G401.6 (cell line): ENCODE measurements around the gene DNASE1L2.

Source experiments
- FAIRE-seq: peaks from 2 replicates; lab custom pipeline; 2012; peaks lifted over from hg19 to GRCh38; lab: Jason Lieb, UNC

DNASE1L2 gene

GRCh38 chr16:2270588-2271470 lies 34.6 kb downstream of the DNASE1L2 start:
- no peak for FAIRE-seq

GRCh38 chr16:2271848-2272461 lies 35.7 kb downstream of the DNASE1L2 start:
- no peak for FAIRE-seq

- FAIRE-seq = no peak
These were observed 37.2 kb downstream of the DNASE1L2 start for GRCh38 chr16:2273484-2273883.

GRCh38 chr16:2273931-2274330 lies 37.7 kb downstream of the DNASE1L2 start:
- FAIRE-seq = no peak

GRCh38 chr16:2275476-2276367 lies 39.5 kb downstream of the DNASE1L2 start:
- FAIRE-seq = no peak

GRCh38 chr16:2276368-2277195 lies 40.3 kb downstream of the DNASE1L2 start:
- no peak for FAIRE-seq

- no peak for FAIRE-seq
These were observed 41.4 kb downstream of the DNASE1L2 start for GRCh38 chr16:2277466-2278271.

- FAIRE-seq = no peak
These were observed 42.0 kb downstream of the DNASE1L2 start for GRCh38 chr16:2278272-2278608.

GRCh38 chr16:2278956-2279800 lies 42.9 kb downstream of the DNASE1L2 start:
- no peak for FAIRE-seq

- FAIRE-seq = no peak
These were observed 44.2 kb downstream of the DNASE1L2 start for GRCh38 chr16:2280461-2280860.

GRCh38 chr16:2280981-2281542 lies 44.8 kb downstream of the DNASE1L2 start:
- FAIRE-seq = no peak

GRCh38 chr16:2282262-2282661 lies 46.0 kb downstream of the DNASE1L2 start:
- FAIRE-seq = no peak

- FAIRE-seq = no peak
These were observed 46.8 kb downstream of the DNASE1L2 start for GRCh38 chr16:2282866-2283555.

- FAIRE-seq = no peak
These were observed 47.9 kb downstream of the DNASE1L2 start for GRCh38 chr16:2284001-2284770.

- FAIRE-seq = no peak
These were observed 48.7 kb downstream of the DNASE1L2 start for GRCh38 chr16:2284797-2285576.

- no peak for FAIRE-seq
These were observed 49.5 kb downstream of the DNASE1L2 start for GRCh38 chr16:2285731-2286191.

GRCh38 chr16:2286550-2286949 lies 50.3 kb downstream of the DNASE1L2 start:
- no peak for FAIRE-seq
